HEK293 (cell line): ENCODE data around the gene LRP1.

Source experiments
- BCL11A ChIP-seq: fragments of 450-650 bp; formaldehyde crosslinking; IDR thresholded peaks from 2 replicates; pipeline ENCODE4 v1.5.1; 2016; ENCODE audit warnings: low read depth, missing biosample characterization, missing genetic modification characterization
- KLF7 ChIP-seq: fragments of 450-650 bp; formaldehyde crosslinking; IDR thresholded peaks from 2 replicates; pipeline ENCODE4 v1.5.1; 2016; ENCODE audit warnings: missing biosample characterization, missing genetic modification characterization, borderline replicate concordance
- ZBTB21 ChIP-seq: fragments of 450-650 bp; formaldehyde crosslinking; IDR thresholded peaks from 2 replicates; pipeline ENCODE4 v1.5.1; 2017; ENCODE audit warnings: missing biosample characterization, missing genetic modification characterization
- TF ChIP-seq, protein P1 (sequence below): fragments of 450-650 bp; formaldehyde crosslinking; IDR thresholded peaks from 2 replicates; pipeline ENCODE4 v1.5.1; 2016; ENCODE audit warnings: missing biosample characterization, missing genetic modification characterization

DNA sequence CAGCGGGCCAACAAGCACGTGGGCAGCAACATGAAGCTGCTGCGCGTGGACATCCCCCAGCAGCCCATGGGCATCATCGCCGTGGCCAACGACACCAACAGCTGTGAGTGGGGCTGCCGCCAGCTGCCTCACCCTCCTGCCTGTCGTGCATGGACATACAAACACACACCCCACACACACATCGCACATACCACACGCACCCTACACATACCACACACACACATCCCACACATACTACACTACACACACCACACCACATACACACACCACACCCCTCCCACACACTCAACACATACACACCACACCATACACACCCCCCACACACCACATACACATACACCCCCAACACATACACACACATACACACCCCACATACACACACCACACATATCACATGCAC lies 63.1 kb downstream of the LRP1 start:
- no peak for TF ChIP-seq KLF7 (tag by site-specific recombination)
- TF ChIP-seq, protein P1, sequence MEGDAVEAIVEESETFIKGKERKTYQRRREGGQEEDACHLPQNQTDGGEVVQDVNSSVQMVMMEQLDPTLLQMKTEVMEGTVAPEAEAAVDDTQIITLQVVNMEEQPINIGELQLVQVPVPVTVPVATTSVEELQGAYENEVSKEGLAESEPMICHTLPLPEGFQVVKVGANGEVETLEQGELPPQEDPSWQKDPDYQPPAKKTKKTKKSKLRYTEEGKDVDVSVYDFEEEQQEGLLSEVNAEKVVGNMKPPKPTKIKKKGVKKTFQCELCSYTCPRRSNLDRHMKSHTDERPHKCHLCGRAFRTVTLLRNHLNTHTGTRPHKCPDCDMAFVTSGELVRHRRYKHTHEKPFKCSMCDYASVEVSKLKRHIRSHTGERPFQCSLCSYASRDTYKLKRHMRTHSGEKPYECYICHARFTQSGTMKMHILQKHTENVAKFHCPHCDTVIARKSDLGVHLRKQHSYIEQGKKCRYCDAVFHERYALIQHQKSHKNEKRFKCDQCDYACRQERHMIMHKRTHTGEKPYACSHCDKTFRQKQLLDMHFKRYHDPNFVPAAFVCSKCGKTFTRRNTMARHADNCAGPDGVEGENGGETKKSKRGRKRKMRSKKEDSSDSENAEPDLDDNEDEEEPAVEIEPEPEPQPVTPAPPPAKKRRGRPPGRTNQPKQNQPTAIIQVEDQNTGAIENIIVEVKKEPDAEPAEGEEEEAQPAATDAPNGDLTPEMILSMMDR (tag by site-specific recombination), result no peak
- TF ChIP-seq BCL11A (tag by site-specific recombination), result no peak; the same call in 1 of the 2 replicates
- no peak for TF ChIP-seq ZBTB21 (tag by site-specific recombination)
